Fibroblast of mammary gland (primary cell): ENCODE data around the gene RNF144A.

Source experiments
- DNase-seq: peaks from one replicate; pipeline ENCODE4 v3.0.0-alpha.2; 2010; ENCODE audit warnings: low read depth
- H3K4me3 ChIP-seq: 2 replicates; pipeline ENCODE4 v1.5.1; 2011; ENCODE audit warnings: low read depth, mild to moderate bottlenecking, low read length, moderate library complexity; ENCODE audit not compliant: control insufficient read depth
- CTCF ChIP-seq: conservative IDR thresholded peaks from 2 replicates; pipeline ENCODE4 v1.5.1; 2011; ENCODE audit warnings: low read depth, low read length, inconsistent platforms; ENCODE audit not compliant: control insufficient read depth, insufficient read depth

Gene RNF144A

GRCh38 chr2:7083580-7084509, 166.6 kb downstream of the RNF144A start:
- peak; percentile 54 for DNase-seq
- no peak overlapping the region for H3K4me3 ChIP-seq
- peak; percentile 71 for TF ChIP-seq CTCF

- DNase-seq, result no peak
- TF ChIP-seq CTCF, result no peak
- H3K4me3 ChIP-seq, result no peak overlapping the region
Measured at GRCh38 chr2:7084601-7085000, 167.4 kb downstream of the RNF144A start.

- no peak overlapping the region for H3K4me3 ChIP-seq
- DNase-seq, result no peak
- no peak for TF ChIP-seq CTCF
Measured at GRCh38 chr2:7089284-7089683, 172.1 kb downstream of the RNF144A start.

- no peak overlapping the region for H3K4me3 ChIP-seq
- no peak for DNase-seq
- TF ChIP-seq CTCF, result no peak
Measured at GRCh38 chr2:7089898-7090510, 172.8 kb downstream of the RNF144A start.

- H3K4me3 ChIP-seq, result no peak overlapping the region
Measured at GRCh38 chr2:7093376-7093775, 176.2 kb downstream of the RNF144A start.

More at GRCh38 chr2:7093376-7093775, 176.2 kb downstream of the RNF144A start:
- no peak for TF ChIP-seq CTCF
- DNase-seq, result no peak
